HAP-1 (cell line): ENCODE data around the gene SYCE1L.
"Not testable (repeated sequence)": the region's sequence is repeated elsewhere in the genome, so short reads cannot be mapped to it uniquely, and the experiment has no call there.

Experiments used
- DNase-seq, 2 experiments: peaks; one replicate each; pipeline ENCODE4 v3.0.0-alpha.2; 2016 to 2020; ENCODE audit warnings: low spot score in 2 of 2
- H3K27me3 ChIP-seq: fragments of 250-450 bp; sonication (Bioruptor Pico); 2 replicates; pipeline ENCODE4 v1.5.1; 2020; ENCODE audit warnings: low read depth, mild to moderate bottlenecking, moderate library complexity
- H3K36me3 ChIP-seq: fragments of 250-450 bp; sonication (Bioruptor Pico); replicated peaks from 2 replicates; pipeline ENCODE4 v1.5.1; 2020; ENCODE audit warnings: mild to moderate bottlenecking
- H3K4me1 ChIP-seq: fragments of 250-450 bp; sonication (Bioruptor Pico); 2 replicates; pipeline ENCODE4 v1.5.1; 2020; ENCODE audit warnings: mild to moderate bottlenecking
- H3K4me3 ChIP-seq: fragments of 250-450 bp; sonication (Bioruptor Pico); 2 replicates; pipeline ENCODE4 v1.5.1; 2020; ENCODE audit warnings: mild to moderate bottlenecking, moderate library complexity
- H3K9me3 ChIP-seq: fragments of 250-450 bp; sonication (Bioruptor Pico); 2 replicates; pipeline ENCODE4 v1.5.1; 2020; ENCODE audit warnings: mild to moderate bottlenecking, moderate library complexity
- in situ Hi-C: fragments of 300-500 bp; cut with MboI; formaldehyde crosslinking; loops from 3 replicates; pipeline ENCODE4 v1.14.3; 2020; ENCODE audit warnings: low sequenced_read_pairs, inconsistent platforms, mixed read lengths

SYCE1L gene

GRCh38 chr16:77199211-77199610 lies at the start of gene SYCE1L:
TSS of gene SYCE1L (plus strand) at chr16:77199408. CDS start at chr16:77199452, 44 bp downstream.
- no peak for DNase-seq
- in situ Hi-C loops: loop anchor here (25.0 kb wide), 1 partner anchor 1562 kb away; the partner anchor contains the start of genes KARS1 and TERF2IP
- H3K4me1 ChIP-seq: no peaks in the 10 kb centered on the region
- no peak within 1 kb of the TSS for H3K4me3 ChIP-seq
- no peaks in the 10 kb centered on the region for H3K27me3 ChIP-seq
- no peaks in the 10 kb centered on the region for H3K9me3 ChIP-seq
- peaks cover 20% of the 10 kb centered on the region for H3K36me3 ChIP-seq

- H3K36me3 ChIP-seq: no peaks in the 10 kb centered on the region
- DNase-seq: no peak
- in situ Hi-C loops: loop anchor here (25.0 kb wide), 1 partner anchor 495 kb away; no protein-coding TSS in a partner anchor
- peaks cover 12% of the 10 kb centered on the region for H3K27me3 ChIP-seq
- H3K9me3 ChIP-seq: no peaks in the 10 kb centered on the region
- H3K4me1 ChIP-seq: no peaks in the 10 kb centered on the region
- no peak overlapping the region for H3K4me3 ChIP-seq
These were observed 41.7 kb upstream of the SYCE1L start for GRCh38 chr16:77157346-77158058.

GRCh38 chr16:77158293-77158692 lies 40.9 kb upstream of the SYCE1L start:
- in situ Hi-C loops: loop anchor here (25.0 kb wide), 1 partner anchor 496 kb away; no protein-coding TSS in a partner anchor
- H3K4me1 ChIP-seq: no peaks in the 10 kb centered on the region
- no peak overlapping the region for H3K4me3 ChIP-seq
- no peaks in the 10 kb centered on the region for H3K36me3 ChIP-seq
- H3K9me3 ChIP-seq: no peaks in the 10 kb centered on the region
- DNase-seq: no peak
- peaks cover 12% of the 10 kb centered on the region for H3K27me3 ChIP-seq

GRCh38 chr16:77165006-77165405 lies 34.2 kb upstream of the SYCE1L start:
- H3K4me1 ChIP-seq: no peaks in the 10 kb centered on the region
- no peak for DNase-seq
- no peak overlapping the region for H3K4me3 ChIP-seq
- peaks cover 21% of the 10 kb centered on the region for H3K27me3 ChIP-seq
- in situ Hi-C loops: loop anchor here (25.0 kb wide), 1 partner anchor 503 kb away; no protein-coding TSS in a partner anchor
- H3K36me3 ChIP-seq: no peaks in the 10 kb centered on the region
- no peaks in the 10 kb centered on the region for H3K9me3 ChIP-seq

GRCh38 chr16:77165536-77166236 lies 33.5 kb upstream of the SYCE1L start:
- H3K4me3 ChIP-seq, H3K36me3 ChIP-seq, DNase-seq, H3K9me3 ChIP-seq, H3K4me1 ChIP-seq: not testable (repeated sequence)
- in situ Hi-C loops: loop anchor here (25.0 kb wide), 1 partner anchor 503 kb away; no protein-coding TSS in a partner anchor
- peaks cover 20% of the 10 kb centered on the region for H3K27me3 ChIP-seq

DNA sequence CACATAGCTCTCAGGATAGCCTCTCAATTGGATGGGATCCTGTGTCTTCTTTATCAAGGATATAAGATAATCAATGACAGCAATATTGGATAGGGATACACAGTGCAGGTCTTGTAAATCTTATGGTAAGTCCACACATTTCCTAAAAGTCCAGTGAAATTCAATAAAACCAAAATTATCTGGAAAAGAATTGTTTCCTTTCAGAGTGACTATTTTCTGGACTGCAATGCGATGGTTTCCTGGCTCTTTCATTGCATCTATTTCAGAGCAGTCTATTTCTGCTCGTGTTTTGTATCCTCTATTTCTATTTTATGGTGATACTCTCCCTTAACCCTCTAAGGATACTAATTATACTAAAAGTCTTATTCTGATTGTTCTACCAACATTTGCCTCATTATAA lies 32.5 kb upstream of the SYCE1L start:
- in situ Hi-C loops: loop anchor here (25.0 kb wide), 1 partner anchor 504 kb away; no protein-coding TSS in a partner anchor
- no peaks in the 10 kb centered on the region for H3K4me1 ChIP-seq
- peaks cover 9% of the 10 kb centered on the region; the same call in 1 of the 2 replicates for H3K27me3 ChIP-seq
- no peak for DNase-seq
- no peaks in the 10 kb centered on the region for H3K36me3 ChIP-seq
- no peak overlapping the region for H3K4me3 ChIP-seq
- H3K9me3 ChIP-seq: no peaks in the 10 kb centered on the region

- H3K9me3 ChIP-seq: no peaks in the 10 kb centered on the region
- no peak for DNase-seq
- in situ Hi-C loops: loop anchor here (25.0 kb wide), 1 partner anchor 507 kb away; no protein-coding TSS in a partner anchor
- H3K36me3 ChIP-seq: no peaks in the 10 kb centered on the region
- H3K4me3 ChIP-seq: no peak overlapping the region
- peaks cover 11% of the 10 kb centered on the region; the same call in 1 of the 2 replicates for H3K27me3 ChIP-seq
- H3K4me1 ChIP-seq: no peaks in the 10 kb centered on the region
These were observed 30.3 kb upstream of the SYCE1L start for GRCh38 chr16:77168901-77169300.

DNA sequence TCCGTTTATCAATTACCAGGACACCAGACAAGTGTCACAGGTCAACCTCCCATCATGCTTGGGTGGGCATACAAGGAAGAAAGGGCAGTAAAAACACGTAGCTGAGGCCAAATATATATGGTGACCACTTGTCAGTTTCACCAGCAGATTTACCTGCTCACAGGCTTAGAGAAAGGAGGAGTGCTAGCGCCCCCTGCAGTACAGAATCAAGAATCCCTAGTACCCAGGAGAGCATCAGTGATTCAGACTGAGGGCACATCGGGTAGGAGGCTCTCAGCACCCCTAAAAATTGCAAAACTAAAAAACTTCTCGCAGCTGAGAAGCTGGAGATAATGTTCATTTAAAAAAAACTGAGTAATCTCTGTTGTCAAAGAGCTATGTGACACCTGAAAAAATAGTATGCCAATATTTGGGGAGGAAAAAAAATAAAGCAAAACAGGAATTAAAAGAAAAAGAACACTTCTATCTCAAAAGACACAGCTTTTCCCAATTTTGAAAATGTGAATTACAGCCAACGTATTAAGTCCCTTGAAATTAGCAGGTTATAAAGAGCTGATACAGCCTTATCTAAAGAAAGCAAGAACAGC lies 29.5 kb upstream of the SYCE1L start:
- DNase-seq: peak; percentile 33 to 76
- in situ Hi-C loops: loop anchor here (10.0 to 25.0 kb wide), 2 partner anchors 507 to 1375 kb away; no protein-coding TSS in a partner anchor
- H3K4me1 ChIP-seq: no peaks in the 10 kb centered on the region
- H3K9me3 ChIP-seq: no peaks in the 10 kb centered on the region
- no peak overlapping the region for H3K4me3 ChIP-seq
- no peaks in the 10 kb centered on the region for H3K36me3 ChIP-seq
- H3K27me3 ChIP-seq: peaks cover 13% of the 10 kb centered on the region; the same call in 1 of the 2 replicates

- Histone ChIP-seq H3K36me3 (no peaks in the 10 kb centered on the region), H3K27me3 (peaks cover 13% of the 10 kb centered on the region; the same call in 1 of the 2 replicates), H3K9me3 (no peaks in the 10 kb centered on the region), H3K4me1 (no peaks in the 10 kb centered on the region), H3K4me3 (no peak overlapping the region)
- no peak for DNase-seq
- in situ Hi-C loops: loop anchor here (10.0 to 25.0 kb wide), 2 partner anchors 509 to 1376 kb away; no protein-coding TSS in a partner anchor
These were observed 28.4 kb upstream of the SYCE1L start for GRCh38 chr16:77170805-77171204.

GRCh38 chr16:77171745-77172635 lies 27.2 kb upstream of the SYCE1L start:
- Histone ChIP-seq H3K4me3 (no peak overlapping the region), H3K9me3 (no peaks in the 10 kb centered on the region), H3K36me3 (no peaks in the 10 kb centered on the region), H3K4me1 (no peaks in the 10 kb centered on the region), H3K27me3 (peaks cover 11% of the 10 kb centered on the region; the same call in 1 of the 2 replicates)
- in situ Hi-C loops: loop anchor here (10.0 to 25.0 kb wide), 2 partner anchors 510 to 1377 kb away; no protein-coding TSS in a partner anchor
- DNase-seq: peak; percentile 58 to 61

DNA sequence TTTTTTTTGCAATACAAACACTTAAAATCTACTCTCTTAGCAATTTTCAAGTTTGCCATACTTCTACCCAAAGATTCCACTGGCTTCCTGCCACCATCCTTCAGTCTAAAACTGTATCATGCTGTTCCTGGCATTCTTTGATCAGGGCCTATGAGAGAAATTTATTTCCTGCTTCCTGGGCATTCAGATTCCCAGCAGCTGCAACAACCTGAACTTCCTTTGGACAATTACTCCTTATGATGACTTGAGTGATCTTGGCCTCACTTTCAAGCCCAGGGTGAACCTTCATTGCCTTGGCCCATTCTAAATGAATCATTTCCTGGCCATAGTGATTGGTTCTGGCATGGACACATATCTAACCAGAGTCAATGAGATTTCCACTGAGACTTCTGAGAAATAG lies 26.3 kb upstream of the SYCE1L start:
- Histone ChIP-seq H3K36me3 (no peaks in the 10 kb centered on the region), H3K4me1 (no peaks in the 10 kb centered on the region), H3K27me3 (0 out of 2 replicates have a peak, but pooled peaks cover 4% of the 10 kb centered on the region), H3K4me3 (no peak overlapping the region), H3K9me3 (no peaks in the 10 kb centered on the region)
- in situ Hi-C loops: loop anchor here (10.0 to 25.0 kb wide), 2 partner anchors 511 to 1378 kb away; no protein-coding TSS in a partner anchor
- no peak for DNase-seq

- no peaks in the 10 kb centered on the region for H3K9me3 ChIP-seq
- no peak overlapping the region for H3K4me3 ChIP-seq
- in situ Hi-C loops: loop anchor here (25.0 kb wide), 1 partner anchor 1546 kb away; the partner anchor contains the start of genes KARS1 and TERF2IP
- no peaks in the 10 kb centered on the region for H3K4me1 ChIP-seq
- H3K36me3 ChIP-seq: no peaks in the 10 kb centered on the region
- no peak for DNase-seq
- peaks cover 11% of the 10 kb centered on the region for H3K27me3 ChIP-seq
These were observed 16.1 kb upstream of the SYCE1L start for GRCh38 chr16:77183137-77183536.
